Endometrial microvascular endothelial cells (primary cell): Measurements from ENCODE around the gene RGS19. TPM values are rescaled to one million over a fixed set of nuclear protein-coding genes. Genes with fewer than 3 reads are reported as not detected.
"Not testable (repeated sequence)": the region's sequence is repeated elsewhere in the genome, so short reads cannot be mapped to it uniquely, and the experiment has no call there.

Source experiments
- in situ Hi-C: cut with HindIII; loops from 2 replicates; pipeline ENCODE4 v1.10.0; 2017; ENCODE audit warnings: low sequenced_read_pairs, low pct_unique_long_range_greater_than_20kb; ENCODE audit errors: inconsistent ontology term
- total RNA-seq: library from RNA; depleted of rRNA; stranded (reverse); fragments of >200 nt; gene quantifications from one replicate; pipeline ENCODE4 v1.2.3, GENCODE V29; 2015; ENCODE audit errors: inconsistent ontology term

Gene RGS19
- total RNA-seq, 1 donor from 2014 or later = 10.8 TPM

GRCh38 chr20:64098471-64099013, 19.2 kb upstream of the RGS19 start:
- in situ Hi-C loops = no loop called here

- in situ Hi-C loops = no loop called here
Measured at GRCh38 chr20:64096535-64096934, 17.2 kb upstream of the RGS19 start.

GRCh38 chr20:64095927-64096326, 16.6 kb upstream of the RGS19 start:
- in situ Hi-C loops = no loop called here

- in situ Hi-C loops = no loop called here
Measured at GRCh38 chr20:64095455-64095854, 16.1 kb upstream of the RGS19 start.

GRCh38 chr20:64093013-64093503, 13.7 kb upstream of the RGS19 start:
- in situ Hi-C loops = no loop called here

DNA sequence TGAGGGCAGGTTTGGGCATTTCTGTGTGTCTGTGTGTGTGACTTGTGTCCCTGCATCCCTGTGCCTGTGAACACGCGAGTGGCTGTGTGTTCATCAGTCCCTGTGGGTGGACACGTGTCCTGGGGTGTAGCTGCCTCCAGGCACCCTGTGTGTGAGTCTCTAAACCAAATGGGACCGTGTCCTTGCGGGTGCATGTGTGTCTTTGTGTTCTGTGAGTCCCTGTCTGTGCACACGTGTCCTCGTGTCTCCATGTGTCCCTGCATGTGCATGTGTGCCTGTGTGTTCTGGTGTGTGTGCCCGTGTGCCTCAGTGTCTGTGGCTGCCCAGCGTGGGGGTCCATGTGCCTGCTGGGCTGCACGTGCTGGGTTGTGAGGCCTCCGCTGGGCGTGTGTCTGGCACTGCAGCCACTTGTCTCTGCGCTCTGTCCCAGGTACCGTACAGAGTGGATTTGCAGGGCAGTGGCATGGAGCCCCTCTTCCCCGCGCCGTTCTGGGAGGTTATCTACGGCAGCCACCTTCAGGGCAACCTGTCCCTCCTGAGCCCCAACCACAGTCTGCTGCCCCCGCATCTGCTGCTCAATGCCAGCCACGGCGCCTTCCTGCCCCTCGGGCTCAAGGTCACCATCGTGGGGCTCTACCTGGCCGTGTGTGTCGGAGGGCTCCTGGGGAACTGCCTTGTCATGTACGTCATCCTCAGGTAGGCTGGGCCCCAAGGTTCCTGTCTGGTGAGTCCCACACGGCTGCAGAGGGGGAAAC, 13.1 kb upstream of the RGS19 start:
- in situ Hi-C loops = no loop called here

GRCh38 chr20:64091770-64092169, 12.5 kb upstream of the RGS19 start:
- in situ Hi-C loops = no loop called here

DNA sequence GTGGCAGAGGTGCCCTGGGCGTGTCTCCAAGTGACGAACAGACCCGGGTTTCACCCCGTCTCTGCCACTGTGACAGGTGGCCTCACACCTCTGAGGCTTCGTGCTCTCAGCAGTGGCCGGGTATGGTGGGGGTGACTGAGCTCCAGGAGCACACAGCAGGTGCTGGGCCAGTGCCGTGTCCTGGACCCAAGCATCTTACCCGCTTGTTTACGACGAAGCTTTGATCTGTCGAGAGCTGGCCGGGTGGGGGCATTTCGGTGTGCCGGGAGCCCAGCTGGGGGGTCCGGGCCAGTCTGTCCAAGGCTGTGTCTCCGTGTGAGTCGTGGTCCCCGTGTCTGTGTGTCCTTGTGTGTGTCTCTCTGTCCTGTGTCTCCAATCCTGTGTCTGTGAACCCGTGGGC, 12.0 kb upstream of the RGS19 start:
- in situ Hi-C loops = no loop called here

DNA sequence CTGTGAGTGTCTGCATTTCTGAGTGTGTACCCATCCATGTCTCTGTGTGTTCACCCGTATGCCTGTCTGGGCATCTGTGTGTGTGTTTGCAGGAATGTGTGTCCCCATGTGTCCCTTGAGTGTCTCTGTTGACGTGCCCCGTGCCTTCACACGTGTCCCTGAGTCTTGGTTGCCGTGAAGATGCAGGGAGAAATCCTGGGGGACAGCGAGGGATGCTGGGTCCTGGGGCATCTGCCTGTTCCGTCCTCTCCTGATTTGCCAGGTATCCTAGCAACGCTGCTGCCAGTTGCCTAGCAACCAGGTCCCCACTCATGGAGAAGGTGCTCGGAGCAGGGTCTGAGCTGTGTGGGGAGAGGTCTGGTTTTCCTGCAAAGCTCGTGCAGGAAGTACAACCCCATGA, 10.8 kb upstream of the RGS19 start:
- in situ Hi-C loops = no loop called here

DNA sequence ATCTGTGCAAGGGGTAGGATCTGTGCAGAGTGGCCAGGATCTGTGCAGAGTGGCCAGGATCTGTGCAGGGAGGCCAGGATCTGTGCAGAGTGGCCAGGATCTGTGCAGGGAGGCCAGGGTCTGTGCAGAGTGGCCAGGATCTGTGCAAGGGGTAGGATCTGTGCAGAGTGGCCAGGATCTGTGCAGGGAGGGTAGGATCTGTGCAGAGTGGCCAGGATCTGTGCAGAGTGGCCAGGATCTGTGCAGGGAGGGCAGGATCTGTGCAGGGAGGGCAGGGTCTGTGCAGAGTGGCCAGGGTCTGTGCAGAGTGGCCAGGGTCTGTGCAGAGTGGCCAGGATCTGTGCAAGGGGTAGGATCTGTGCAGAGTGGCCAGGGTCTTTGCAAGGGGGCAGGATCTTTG, 9.3 kb upstream of the RGS19 start:
- in situ Hi-C loops = not testable (repeated sequence)

GRCh38 chr20:64087226-64087825, 8.0 kb upstream of the RGS19 start:
- in situ Hi-C loops = not testable (repeated sequence)

GRCh38 chr20:64086801-64087200, 7.5 kb upstream of the RGS19 start:
- in situ Hi-C loops = no loop called here

DNA sequence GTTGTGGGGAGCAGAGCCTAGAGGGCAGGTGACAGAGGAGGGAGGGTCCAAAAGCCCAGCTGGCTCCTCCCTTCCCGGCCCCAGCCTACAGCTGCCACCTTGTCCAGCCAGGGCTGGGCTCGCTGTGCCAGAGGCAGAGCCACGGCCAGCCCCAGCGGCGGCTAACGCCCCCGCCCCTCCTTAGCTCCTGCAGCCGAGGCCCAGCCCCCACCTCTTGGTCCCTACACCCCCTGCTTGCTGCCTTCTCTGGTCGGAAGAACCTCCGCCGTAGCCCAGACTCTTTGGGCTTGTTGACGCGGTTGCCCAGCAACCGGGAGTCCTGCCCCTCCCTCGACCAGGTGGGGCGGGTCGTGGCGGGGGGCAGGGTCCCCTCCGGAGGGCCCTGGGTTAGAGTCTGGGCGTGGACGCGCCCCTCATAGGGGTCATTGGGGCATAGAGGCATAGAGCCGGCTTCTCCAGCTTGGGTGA, 5.4 kb upstream of the RGS19 start:
- in situ Hi-C loops = no loop called here

GRCh38 chr20:64083804-64084684, 4.7 kb upstream of the RGS19 start, which contains the start of gene LKAAEAR1:
Gene LKAAEAR1, minus strand, starts transcription at chr20:64084398. Its CDS starts 179 bp downstream, at chr20:64084219.
- in situ Hi-C loops = no loop called here

DNA sequence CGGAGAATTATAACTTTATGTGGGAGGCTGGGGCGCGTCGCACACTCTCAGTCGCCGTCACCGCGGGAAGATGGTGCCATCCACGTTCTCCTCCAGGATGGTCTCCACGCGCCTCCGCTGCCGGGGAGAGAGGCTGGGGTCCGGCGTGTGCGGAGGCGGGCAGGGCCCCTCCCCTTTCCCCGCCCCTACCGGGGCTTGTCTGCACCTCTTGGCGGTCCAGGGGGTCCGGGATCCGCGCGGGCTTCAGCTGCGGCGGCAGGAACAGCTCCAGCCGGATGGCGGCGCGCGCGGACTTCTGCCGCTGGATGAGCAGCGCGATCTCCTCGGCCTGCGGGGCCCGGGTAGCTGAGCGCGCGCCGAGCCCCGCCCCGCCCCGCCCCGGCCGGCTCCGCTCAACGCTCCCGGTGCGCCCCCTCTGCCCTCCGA, 4.1 kb upstream of the RGS19 start:
- in situ Hi-C loops = no loop called here

DNA sequence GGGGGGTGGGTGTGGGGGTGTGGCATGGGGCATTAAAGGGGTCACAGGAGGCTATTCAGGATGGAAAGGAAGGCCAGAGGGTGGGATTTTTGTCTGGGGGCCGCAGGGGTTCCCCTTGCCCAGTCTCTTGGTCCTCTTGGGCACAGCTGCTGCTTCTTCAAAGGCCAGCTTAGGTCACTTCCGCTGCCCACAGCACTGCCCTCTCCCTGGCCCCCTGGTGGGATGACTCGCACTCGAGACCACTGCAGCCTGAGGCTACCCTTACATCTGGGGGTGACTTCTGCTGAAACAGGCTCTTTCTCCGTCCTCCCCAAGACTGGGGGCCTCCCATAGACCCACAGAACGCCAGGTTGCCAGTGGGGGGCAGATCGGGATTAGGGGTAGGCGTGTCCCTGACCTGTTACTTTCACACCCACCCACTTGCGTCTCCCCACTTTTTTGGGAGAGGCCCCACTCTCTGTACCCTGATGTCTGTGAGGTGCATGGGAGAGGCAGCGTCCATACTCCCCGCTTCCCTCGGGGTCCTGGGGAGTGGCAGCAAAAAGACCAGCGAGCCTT, 3.6 kb upstream of the RGS19 start:
- in situ Hi-C loops = no loop called here

GRCh38 chr20:64082126-64082731, 2.9 kb upstream of the RGS19 start:
- in situ Hi-C loops = no loop called here

- in situ Hi-C loops = no loop called here
Measured at GRCh38 chr20:64081624-64081964, 2.3 kb upstream of the RGS19 start.
